Gastrocnemius medialis (tissue), 4 donors: Measurements from ENCODE around the gene CIITA. TPM values are rescaled to one million over a fixed set of nuclear protein-coding genes. Genes with fewer than 3 reads are reported as not detected.

Experiments
- ATAC-seq, 2 donors: fragments of 150-250 bp; one replicate each; pipeline ENCODE4 v1.9.1; 2016
- DNase-seq, 2 donors: peaks; one replicate each; pipeline ENCODE4 v3.0.0-alpha.2; 2019
- H3K27ac ChIP-seq, 4 donors: fragments of 200-600 bp; sonication (generic); 1 replicate in 1 of 4; 2 replicates in 3 of 4; pipeline ENCODE4 v1.5.1; 2016 to 2018; ENCODE audit warnings: mild to moderate bottlenecking in 2 of 4, moderate library complexity in 1 of 4
- H3K27me3 ChIP-seq, 3 donors: fragments of 200-600 bp; sonication (generic) in 2 of 3; 1 replicate in 1 of 3; 2 replicates in 2 of 3; pipeline versions ENCODE4 v1.5.1 to v1.6.0; 2016 to 2019; ENCODE audit warnings: mild to moderate bottlenecking in 1 of 3, moderate library complexity in 1 of 3
- H3K36me3 ChIP-seq, 2 donors: fragments of 200-600 bp; sonication (generic) in 1 of 2; one replicate each; pipeline ENCODE4 v1.5.1; 2017 to 2018
- H3K4me1 ChIP-seq, 2 donors: fragments of 200-600 bp; sonication (generic) in 1 of 2; one replicate each; pipeline ENCODE4 v1.5.1; 2016 to 2017; ENCODE audit warnings: mild to moderate bottlenecking in 2 of 2
- H3K4me3 ChIP-seq, 4 donors: fragments of 200-600 bp; sonication (generic) in 3 of 4; 1 replicate in 1 of 4; 2 replicates in 3 of 4; pipeline ENCODE4 v1.5.1; 2016 to 2019; ENCODE audit warnings: mild to moderate bottlenecking in 2 of 4
- H3K9me3 ChIP-seq, 3 donors: fragments of 200-600 bp; sonication (generic) in 2 of 3; 1 replicate in 1 of 3; 2 replicates in 2 of 3; pipeline ENCODE4 v1.5.1; 2016 to 2019
- POLR2A ChIP-seq, 2 donors: fragments of 450-650 bp; IDR thresholded peaks; one replicate each; pipeline ENCODE4 v1.6.1; 2017; ENCODE audit warnings: antibody characterized with exemption in 2 of 2, mild to moderate bottlenecking in 2 of 2, moderate library complexity in 2 of 2
- in situ Hi-C, 4 donors: fragments of 200-750 bp; cut with MboI; loops; one replicate each; pipeline versions ENCODE4 v1.15.0 to v1.8.0; 2017; ENCODE audit warnings: low sequenced_read_pairs in 4 of 4
- intact Hi-C: fragments of 100-400 bp; cut with DNase I; formaldehyde crosslinking; loops from one replicate; pipeline ENCODE4 v1.15.1; 2023; ENCODE audit warnings: low total_unique reads
- total RNA-seq, 4 donors: library from RNA; depleted of rRNA; stranded (reverse); fragments of >200 nt; gene quantifications; one replicate each; pipeline versions ENCODE4 v1.1.0 to v1.2.3, GENCODE V29; 2016
- TF ChIP-seq, protein P1 (sequence below), 5 experiments: fragments of 450-650 bp in 3 of 5; fragments of 200-600 bp in 2 of 5; sonication (generic) in 2 of 5; IDR thresholded peaks in 4 of 5; conservative IDR thresholded peaks in 1 of 5; 1 replicate in 4 of 5; 2 replicates in 1 of 5; pipeline ENCODE4 v1.5.1; 2016 to 2019; ENCODE audit warnings: antibody characterized with exemption in 5 of 5, mild to moderate bottlenecking in 3 of 5, moderate library complexity in 3 of 5

CIITA gene
- total RNA-seq, 4 donors from 2014 or later: 2.3 to 9.1 (median 5.1) TPM

DNA sequence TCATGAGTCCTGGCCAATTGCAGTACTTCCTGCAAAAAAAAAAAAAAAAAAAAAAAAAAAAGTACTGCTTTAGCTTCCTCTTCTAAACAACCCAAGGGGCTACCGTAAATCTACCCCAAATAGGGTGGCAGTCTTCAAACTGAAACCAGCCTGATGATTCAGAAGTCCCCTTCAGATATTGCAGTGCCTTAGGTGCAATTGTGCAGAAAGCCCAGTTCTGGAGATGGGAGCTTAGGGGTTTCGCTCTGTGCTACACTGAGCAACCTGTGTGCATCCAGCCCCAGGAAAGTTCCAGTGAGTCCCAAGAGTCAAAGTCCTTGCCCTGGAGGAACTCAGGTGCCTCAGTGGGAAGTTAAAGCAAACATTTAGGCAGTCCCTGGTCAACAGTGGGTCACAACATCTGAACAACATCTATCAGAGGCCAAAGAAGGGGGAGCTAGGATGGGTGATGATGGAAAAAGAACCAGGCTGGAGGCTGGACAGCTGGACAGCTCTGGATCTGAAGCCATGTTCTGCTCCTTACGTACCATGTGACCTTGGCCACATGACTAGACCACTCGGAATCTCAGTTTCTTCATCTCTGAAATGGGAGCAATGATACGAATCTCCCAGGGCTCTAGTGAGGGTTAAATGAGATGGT is 6.7 kb upstream of the CIITA start:
- H3K4me1 ChIP-seq: peaks cover 5 to 6% of the 10 kb centered on the region in 2 donors
- TF ChIP-seq, protein P1, sequence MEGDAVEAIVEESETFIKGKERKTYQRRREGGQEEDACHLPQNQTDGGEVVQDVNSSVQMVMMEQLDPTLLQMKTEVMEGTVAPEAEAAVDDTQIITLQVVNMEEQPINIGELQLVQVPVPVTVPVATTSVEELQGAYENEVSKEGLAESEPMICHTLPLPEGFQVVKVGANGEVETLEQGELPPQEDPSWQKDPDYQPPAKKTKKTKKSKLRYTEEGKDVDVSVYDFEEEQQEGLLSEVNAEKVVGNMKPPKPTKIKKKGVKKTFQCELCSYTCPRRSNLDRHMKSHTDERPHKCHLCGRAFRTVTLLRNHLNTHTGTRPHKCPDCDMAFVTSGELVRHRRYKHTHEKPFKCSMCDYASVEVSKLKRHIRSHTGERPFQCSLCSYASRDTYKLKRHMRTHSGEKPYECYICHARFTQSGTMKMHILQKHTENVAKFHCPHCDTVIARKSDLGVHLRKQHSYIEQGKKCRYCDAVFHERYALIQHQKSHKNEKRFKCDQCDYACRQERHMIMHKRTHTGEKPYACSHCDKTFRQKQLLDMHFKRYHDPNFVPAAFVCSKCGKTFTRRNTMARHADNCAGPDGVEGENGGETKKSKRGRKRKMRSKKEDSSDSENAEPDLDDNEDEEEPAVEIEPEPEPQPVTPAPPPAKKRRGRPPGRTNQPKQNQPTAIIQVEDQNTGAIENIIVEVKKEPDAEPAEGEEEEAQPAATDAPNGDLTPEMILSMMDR (IDR thresholded peaks at IDR 0.05 in 4 of 5, conservative IDR thresholded peaks at IDR 0.05 in 1 of 5): no peak
- no peak for TF ChIP-seq POLR2A (IDR thresholded peaks at IDR 0.05)
- intact Hi-C loops (no loop called here), in situ Hi-C loops (no loop called here)
- H3K27me3 ChIP-seq: no peaks in the 10 kb centered on the region
- ATAC-seq: no peak
- peak overlapping the region in 3 of 4 donors; percentile 18 to 51 (median 41) for H3K27ac ChIP-seq
- no peaks in the 10 kb centered on the region for H3K36me3 ChIP-seq
- H3K4me3 ChIP-seq: no peak overlapping the region
- no peak for DNase-seq
- H3K9me3 ChIP-seq: no peaks in the 10 kb centered on the region

- in situ Hi-C loops (no loop called here), intact Hi-C loops (no loop called here)
- Histone ChIP-seq H3K9me3 (no peaks in the 10 kb centered on the region), H3K36me3 (no peaks in the 10 kb centered on the region), H3K4me1 (peaks cover 5 to 6% of the 10 kb centered on the region in 2 donors), H3K4me3 (no peak overlapping the region), H3K27ac (peak overlapping the region in 3 of 4 donors; percentile 18 to 51 (median 41)), H3K27me3 (no peaks in the 10 kb centered on the region)
- ATAC-seq: no peak
- TF ChIP-seq POLR2A (IDR thresholded peaks at IDR 0.05): no peak
- TF ChIP-seq, protein P1 (IDR thresholded peaks at IDR 0.05 in 4 of 5, conservative IDR thresholded peaks at IDR 0.05 in 1 of 5): no peak
- DNase-seq: no peak
These were observed 6.2 kb upstream of the CIITA start for GRCh38 chr16:10870808-10871156.

- in situ Hi-C loops: no loop called here
- H3K27ac ChIP-seq: peak overlapping the region; percentile 29 to 58 (median 46)
- ATAC-seq: peak in 1 of 2 donors; percentile 48
- H3K27me3 ChIP-seq: peaks cover 0 to under 1% (median 0%) of the 10 kb centered on the region in 3 donors
- intact Hi-C loops: no loop called here
- peaks cover 5 to 6% of the 10 kb centered on the region in 2 donors for H3K4me1 ChIP-seq
- no peaks in the 10 kb centered on the region for H3K9me3 ChIP-seq
- TF ChIP-seq, protein P1 (IDR thresholded peaks at IDR 0.05 in 4 of 5, conservative IDR thresholded peaks at IDR 0.05 in 1 of 5): no peak
- DNase-seq: no peak
- H3K4me3 ChIP-seq: no peak overlapping the region
- no peaks in the 10 kb centered on the region for H3K36me3 ChIP-seq
These were observed 5.6 kb upstream of the CIITA start for GRCh38 chr16:10871157-10871991.

- H3K27ac ChIP-seq: no peak overlapping the region
- H3K27me3 ChIP-seq: peaks cover 0 to 21% (median 17%) of the 10 kb centered on the region in 3 donors
- no peak overlapping the region for H3K4me3 ChIP-seq
- no peaks in the 10 kb centered on the region for H3K36me3 ChIP-seq
- H3K4me1 ChIP-seq: peaks cover 4 to 15% of the 10 kb centered on the region in 2 donors
- no peak for ATAC-seq
- no peaks in the 10 kb centered on the region for H3K9me3 ChIP-seq
- TF ChIP-seq POLR2A (IDR thresholded peaks at IDR 0.05): no peak
- TF ChIP-seq, protein P1 (IDR thresholded peaks at IDR 0.05 in 4 of 5, conservative IDR thresholded peaks at IDR 0.05 in 1 of 5): no peak
- no peak for DNase-seq
- intact Hi-C loops: no loop called here
- in situ Hi-C loops: no loop called here
These were observed 687 bp upstream of the CIITA start for GRCh38 chr16:10876315-10876714.
